CD4-positive, alpha-beta T cell treated with Interleukin-12 subunit alpha and Interleukin-12 subunit beta, for 1 hour (primary cell): ENCODE measurements around the gene EME2.

Experiments
- DNase-seq: peaks from one replicate; pipeline ENCODE4 v3.0.0-alpha.2; 2020

The EME2 gene

GRCh38 chr16:1745900-1746692 lies 26.5 kb upstream of the EME2 start:
- no peak for DNase-seq

- DNase-seq, result no peak
Measured at GRCh38 chr16:1746693-1747195, 25.9 kb upstream of the EME2 start.

- no peak for DNase-seq
Measured at GRCh38 chr16:1747934-1748333, 24.7 kb upstream of the EME2 start.

GRCh38 chr16:1749152-1750117 lies 23.2 kb upstream of the EME2 start:
- DNase-seq, result no peak

- DNase-seq, result no peak
Measured at GRCh38 chr16:1751946-1752345, 20.7 kb upstream of the EME2 start.

GRCh38 chr16:1752853-1753252 lies 19.8 kb upstream of the EME2 start:
- no peak for DNase-seq

- DNase-seq, result no peak
Measured at GRCh38 chr16:1754204-1754603, 18.4 kb upstream of the EME2 start.

GRCh38 chr16:1757714-1758461 lies 14.7 kb upstream of the EME2 start:
- no peak for DNase-seq

GRCh38 chr16:1758923-1759322 lies 13.7 kb upstream of the EME2 start:
- DNase-seq, result no peak

GRCh38 chr16:1759511-1759910 lies 13.1 kb upstream of the EME2 start:
- no peak for DNase-seq

- DNase-seq, result no peak
Measured at GRCh38 chr16:1760911-1761310, 11.7 kb upstream of the EME2 start.

- DNase-seq, result no peak
Measured at GRCh38 chr16:1761751-1762150, 10.9 kb upstream of the EME2 start.

- DNase-seq, result no peak
Measured at GRCh38 chr16:1762196-1762878, 10.3 kb upstream of the EME2 start.

- no peak for DNase-seq
Measured at GRCh38 chr16:1762879-1763520, 9.6 kb upstream of the EME2 start.

- no peak for DNase-seq
Measured at GRCh38 chr16:1763521-1764511, 8.8 kb upstream of the EME2 start.

GRCh38 chr16:1764971-1765370 lies 7.6 kb upstream of the EME2 start:
- no peak for DNase-seq

GRCh38 chr16:1765826-1766225 lies 6.8 kb upstream of the EME2 start:
- no peak for DNase-seq

- no peak for DNase-seq
Measured at GRCh38 chr16:1766231-1766630, 6.4 kb upstream of the EME2 start.

GRCh38 chr16:1766701-1767100 lies 5.9 kb upstream of the EME2 start:
- no peak for DNase-seq
